ENCODE measurements around the gene DOLPP1. TPM values are rescaled to one million over a fixed set of nuclear protein-coding genes. Genes with fewer than 3 reads are reported as not detected.

DOLPP1 gene
- total RNA-seq, 1 donor, result 10.5 TPM

DNA sequence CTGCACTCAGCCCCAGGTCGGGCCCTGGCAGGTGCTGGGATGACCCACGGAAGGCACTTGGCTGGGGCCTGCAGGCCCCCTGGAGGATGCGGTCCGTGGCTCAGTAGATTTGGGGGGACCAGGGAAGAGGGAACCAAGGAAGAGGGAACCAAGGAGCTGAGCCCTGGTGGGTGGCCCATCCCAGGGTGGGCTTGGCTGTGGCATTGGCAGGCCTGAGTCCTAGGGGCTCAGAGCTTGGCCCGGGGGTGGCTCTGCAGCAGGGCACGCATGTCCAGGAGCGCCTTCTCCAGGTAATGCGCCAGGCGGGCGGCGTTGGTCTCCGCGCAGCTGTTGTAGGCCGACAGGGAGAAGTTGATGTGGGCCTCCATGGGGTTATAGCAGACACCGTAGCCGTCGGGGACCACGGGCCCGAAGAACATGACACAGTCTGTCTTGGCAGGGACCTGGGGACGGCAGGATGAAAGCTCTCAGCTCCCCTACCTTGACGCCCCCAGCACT, 14.3 kb downstream of the DOLPP1 start:
- no peak overlapping the region for H2AFZ ChIP-seq (ENCODE audit: low read length)
- no peaks in the 10 kb centered on the region for H4K20me1 ChIP-seq (ENCODE audit: insufficient read depth, low read length)
- no peak overlapping the region for H3K27ac ChIP-seq (ENCODE audit: low read depth, low read length)
- H3K79me2 ChIP-seq (ENCODE audit: insufficient read depth, low read length), result no peaks in the 10 kb centered on the region
- H3K4me1 ChIP-seq (ENCODE audit: insufficient read depth, low read length), result no peaks in the 10 kb centered on the region
- peak; percentile 38 for DNase-seq (ENCODE audit: insufficient read length, low spot score, missing footprints)
- no peaks in the 10 kb centered on the region for H3K9me3 ChIP-seq (ENCODE audit: low read depth, low read length)
- TF ChIP-seq, protein P1, sequence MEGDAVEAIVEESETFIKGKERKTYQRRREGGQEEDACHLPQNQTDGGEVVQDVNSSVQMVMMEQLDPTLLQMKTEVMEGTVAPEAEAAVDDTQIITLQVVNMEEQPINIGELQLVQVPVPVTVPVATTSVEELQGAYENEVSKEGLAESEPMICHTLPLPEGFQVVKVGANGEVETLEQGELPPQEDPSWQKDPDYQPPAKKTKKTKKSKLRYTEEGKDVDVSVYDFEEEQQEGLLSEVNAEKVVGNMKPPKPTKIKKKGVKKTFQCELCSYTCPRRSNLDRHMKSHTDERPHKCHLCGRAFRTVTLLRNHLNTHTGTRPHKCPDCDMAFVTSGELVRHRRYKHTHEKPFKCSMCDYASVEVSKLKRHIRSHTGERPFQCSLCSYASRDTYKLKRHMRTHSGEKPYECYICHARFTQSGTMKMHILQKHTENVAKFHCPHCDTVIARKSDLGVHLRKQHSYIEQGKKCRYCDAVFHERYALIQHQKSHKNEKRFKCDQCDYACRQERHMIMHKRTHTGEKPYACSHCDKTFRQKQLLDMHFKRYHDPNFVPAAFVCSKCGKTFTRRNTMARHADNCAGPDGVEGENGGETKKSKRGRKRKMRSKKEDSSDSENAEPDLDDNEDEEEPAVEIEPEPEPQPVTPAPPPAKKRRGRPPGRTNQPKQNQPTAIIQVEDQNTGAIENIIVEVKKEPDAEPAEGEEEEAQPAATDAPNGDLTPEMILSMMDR (IDR thresholded peaks at IDR 0.05; ENCODE audit: extremely low read depth, low read depth, low read length), result no peak
- H3K4me2 ChIP-seq (ENCODE audit: insufficient read depth, low read length), result no peak overlapping the region
- peaks cover 10% of the 10 kb centered on the region for H3K36me3 ChIP-seq (ENCODE audit: insufficient read depth, low read length)
- no peak overlapping the region for H3K4me3 ChIP-seq (ENCODE audit: insufficient read depth, low read length)
- H3K27me3 ChIP-seq (ENCODE audit: insufficient read depth, low read length), result no peaks in the 10 kb centered on the region

DNA sequence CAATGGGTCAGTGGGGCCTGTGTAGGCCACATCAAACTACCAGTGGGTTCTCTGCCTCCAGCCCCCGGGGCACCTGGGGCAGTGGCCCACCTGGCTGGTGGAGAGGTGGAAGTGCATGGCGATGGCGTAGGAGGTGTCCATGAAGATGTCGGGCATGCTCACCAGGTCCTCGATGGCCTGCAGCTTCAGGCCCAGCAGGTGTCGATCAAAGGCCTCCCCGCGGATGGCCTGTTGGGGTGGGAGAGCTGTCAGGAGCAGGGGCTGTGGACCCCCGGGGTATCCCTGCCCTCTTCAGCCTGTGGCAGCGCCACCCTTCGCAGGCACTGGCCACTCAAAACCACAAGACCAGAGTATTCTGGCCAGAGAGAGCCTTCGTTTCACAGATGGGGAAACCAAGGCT, 15.0 kb downstream of the DOLPP1 start:
- no peaks in the 10 kb centered on the region for H3K27me3 ChIP-seq (ENCODE audit: insufficient read depth, low read length)
- H2AFZ ChIP-seq (ENCODE audit: low read length), result no peak overlapping the region
- no peak overlapping the region for H3K4me3 ChIP-seq (ENCODE audit: insufficient read depth, low read length)
- H3K9me3 ChIP-seq (ENCODE audit: low read depth, low read length), result no peaks in the 10 kb centered on the region
- no peaks in the 10 kb centered on the region for H3K79me2 ChIP-seq (ENCODE audit: insufficient read depth, low read length)
- no peaks in the 10 kb centered on the region for H3K4me1 ChIP-seq (ENCODE audit: insufficient read depth, low read length)
- no peak overlapping the region for H3K4me2 ChIP-seq (ENCODE audit: insufficient read depth, low read length)
- peaks cover 8% of the 10 kb centered on the region for H3K36me3 ChIP-seq (ENCODE audit: insufficient read depth, low read length)
- no peaks in the 10 kb centered on the region for H4K20me1 ChIP-seq (ENCODE audit: insufficient read depth, low read length)
- H3K27ac ChIP-seq (ENCODE audit: low read depth, low read length), result no peak overlapping the region
- peak; percentile 54 for DNase-seq (ENCODE audit: insufficient read length, low spot score, missing footprints)
- TF ChIP-seq, protein P1 (IDR thresholded peaks at IDR 0.05; ENCODE audit: extremely low read depth, low read depth, low read length), result no peak

DNA sequence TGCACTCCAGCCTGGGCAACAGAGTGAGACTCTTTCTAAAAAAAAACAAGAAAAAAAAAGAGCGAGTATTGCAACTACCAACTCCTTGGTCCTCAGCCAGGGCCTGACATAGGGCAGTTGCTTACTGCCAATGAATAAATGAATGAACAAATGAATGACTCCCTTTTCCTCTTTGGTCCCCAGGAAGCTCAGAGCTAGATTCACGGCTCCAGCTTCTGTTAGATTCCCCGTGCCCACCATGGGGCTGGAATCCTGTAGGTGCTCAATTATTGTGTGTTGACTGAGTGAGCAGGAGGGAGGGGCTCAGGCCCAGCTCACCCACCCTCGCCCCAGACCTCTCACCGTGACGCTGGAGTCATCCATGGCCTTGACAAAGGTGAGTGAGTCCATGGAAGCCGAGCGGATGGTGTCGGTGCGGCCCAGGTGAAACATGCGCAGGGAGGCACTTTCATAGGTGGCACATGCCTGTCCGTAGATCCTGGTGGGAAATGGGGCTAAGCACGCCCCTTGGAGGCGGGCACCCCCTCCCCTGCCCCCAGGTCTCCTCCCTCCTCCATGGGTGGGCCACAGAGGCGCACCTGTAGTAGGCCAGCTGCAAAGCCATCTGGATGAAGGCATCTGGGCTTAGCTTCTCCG, 16.9 kb downstream of the DOLPP1 start:
- H3K9me3 ChIP-seq (ENCODE audit: low read depth, low read length), result no peaks in the 10 kb centered on the region
- no peak overlapping the region for H3K4me2 ChIP-seq (ENCODE audit: insufficient read depth, low read length)
- peak; percentile 67 for DNase-seq (ENCODE audit: insufficient read length, low spot score, missing footprints)
- no peaks in the 10 kb centered on the region for H3K4me1 ChIP-seq (ENCODE audit: insufficient read depth, low read length)
- TF ChIP-seq, protein P1 (IDR thresholded peaks at IDR 0.05; ENCODE audit: extremely low read depth, low read depth, low read length), result no peak
- no peak overlapping the region for H2AFZ ChIP-seq (ENCODE audit: low read length)
- no peaks in the 10 kb centered on the region for H3K27me3 ChIP-seq (ENCODE audit: insufficient read depth, low read length)
- H3K27ac ChIP-seq (ENCODE audit: low read depth, low read length), result no peak overlapping the region
- H4K20me1 ChIP-seq (ENCODE audit: insufficient read depth, low read length), result no peaks in the 10 kb centered on the region
- H3K36me3 ChIP-seq (ENCODE audit: insufficient read depth, low read length), result peaks cover 12% of the 10 kb centered on the region
- H3K79me2 ChIP-seq (ENCODE audit: insufficient read depth, low read length), result no peaks in the 10 kb centered on the region
- H3K4me3 ChIP-seq (ENCODE audit: insufficient read depth, low read length), result no peak overlapping the region

DNA sequence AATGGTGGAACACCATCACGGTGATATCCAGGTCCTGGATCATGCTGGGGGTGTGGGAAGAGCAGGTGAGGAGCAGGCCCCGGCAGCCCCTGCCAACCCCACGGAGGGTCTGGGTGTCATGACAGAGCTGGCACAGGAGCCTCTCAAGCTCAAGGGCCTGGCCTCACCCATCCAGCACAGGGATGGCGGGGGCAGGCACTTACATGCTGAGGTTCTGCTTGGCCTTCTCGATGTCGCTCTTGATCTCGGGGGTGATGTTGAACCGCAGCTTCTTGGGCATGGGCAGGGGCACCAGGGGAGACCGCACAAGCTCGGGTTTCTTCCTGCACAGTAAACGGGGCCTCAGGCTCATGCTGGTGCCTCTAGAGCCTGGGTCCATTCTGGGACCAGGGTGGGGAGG, 17.4 kb downstream of the DOLPP1 start:
- H4K20me1 ChIP-seq (ENCODE audit: insufficient read depth, low read length), result no peaks in the 10 kb centered on the region
- no peaks in the 10 kb centered on the region for H3K27me3 ChIP-seq (ENCODE audit: insufficient read depth, low read length)
- no peak overlapping the region for H3K4me3 ChIP-seq (ENCODE audit: insufficient read depth, low read length)
- no peaks in the 10 kb centered on the region for H3K79me2 ChIP-seq (ENCODE audit: insufficient read depth, low read length)
- DNase-seq (ENCODE audit: insufficient read length, low spot score, missing footprints), result peak; percentile 56
- H3K27ac ChIP-seq (ENCODE audit: low read depth, low read length), result no peak overlapping the region
- no peak overlapping the region for H2AFZ ChIP-seq (ENCODE audit: low read length)
- no peaks in the 10 kb centered on the region for H3K9me3 ChIP-seq (ENCODE audit: low read depth, low read length)
- no peaks in the 10 kb centered on the region for H3K4me1 ChIP-seq (ENCODE audit: insufficient read depth, low read length)
- TF ChIP-seq, protein P1 (IDR thresholded peaks at IDR 0.05; ENCODE audit: extremely low read depth, low read depth, low read length), result no peak
- H3K36me3 ChIP-seq (ENCODE audit: insufficient read depth, low read length), result peaks cover 12% of the 10 kb centered on the region
- no peak overlapping the region for H3K4me2 ChIP-seq (ENCODE audit: insufficient read depth, low read length)

Data from osteoblast (primary cell).